OCI-LY7 (cell line): ENCODE results near the gene SPAG16. TPM values are rescaled to one million over a fixed set of nuclear protein-coding genes. Genes with fewer than 3 reads are reported as not detected.

Experiments used
- BruUV-seq: library from RNA; stranded (reverse); fragments of 400-500 nt; replicated peaks from 2 replicates; lab custom pipeline; 2021; lab: Mats Ljungman, UMichigan
- CTCF ChIA-PET: fragments of 300-600 bp; sonication (Branson Sonifier 250); formaldehyde crosslinking; loops from one replicate; lab custom pipeline; 2022; ENCODE audit warnings: antibody characterized with exemption; ENCODE audit not compliant: unreplicated experiment; lab: Charles Lee
- POLR2A ChIA-PET: fragments of 300-600 bp; sonication (Branson Sonifier 250); formaldehyde crosslinking; loops from one replicate; lab custom pipeline; 2022; ENCODE audit warnings: antibody characterized with exemption; lab: Charles Lee
- DNase-seq: peaks from one replicate; pipeline ENCODE4 v3.0.0-alpha.2; 2015; ENCODE audit warnings: low spot score
- H2AFZ ChIP-seq: fragments of 200-600 bp; sonication (generic), shearing (Covaris generic); 2 replicates; pipeline ENCODE4 v1.6.1; 2014; ENCODE audit warnings: mild to moderate bottlenecking, antibody characterized with exemption, low read length, moderate library complexity
- H3K27ac ChIP-seq: fragments of 200-600 bp; sonication (generic); 2 replicates; pipeline ENCODE4 v1.5.1; 2014; ENCODE audit warnings: mixed run types, low read depth, mild to moderate bottlenecking, moderate library complexity, low read length, inconsistent platforms; ENCODE audit not compliant: poor library complexity, severe bottlenecking
- H3K36me3 ChIP-seq: fragments of 200-600 bp; sonication (generic); 2 replicates; pipeline ENCODE4 v1.6.1; 2014; ENCODE audit warnings: mild to moderate bottlenecking, antibody characterized with exemption, low read length, moderate library complexity, mixed read lengths; ENCODE audit not compliant: insufficient read depth
- H3K4me1 ChIP-seq: fragments of 200-600 bp; sonication (generic); 2 replicates; pipeline ENCODE4 v1.5.1; 2014; ENCODE audit warnings: mild to moderate bottlenecking, low read length; ENCODE audit not compliant: insufficient read depth, poor library complexity, severe bottlenecking
- H3K4me2 ChIP-seq: fragments of 200-600 bp; sonication (generic); 2 replicates; pipeline ENCODE4 v1.6.1; 2014; ENCODE audit warnings: mild to moderate bottlenecking, low read length
- H3K4me3 ChIP-seq: fragments of 200-600 bp; sonication (generic); 2 replicates; pipeline ENCODE4 v1.5.1; 2014; ENCODE audit warnings: mild to moderate bottlenecking, low read depth, low read length; ENCODE audit not compliant: poor library complexity, severe bottlenecking
- H3K79me2 ChIP-seq: fragments of 200-600 bp; sonication (generic); 2 replicates; pipeline ENCODE4 v1.6.1; 2016; ENCODE audit warnings: low read depth, mild to moderate bottlenecking, low read length, moderate library complexity, mixed read lengths; ENCODE audit not compliant: insufficient read depth
- H3K9me2 ChIP-seq: fragments of 200-600 bp; sonication (generic); 2 replicates; pipeline ENCODE4 v1.6.1; 2016; ENCODE audit warnings: mild to moderate bottlenecking, low read length, mixed read lengths; ENCODE audit not compliant: insufficient read depth
- H3K9me3 ChIP-seq: fragments of 200-600 bp; sonication (generic); 2 replicates; pipeline ENCODE4 v1.6.1; 2014; ENCODE audit warnings: mild to moderate bottlenecking, mixed run types, low read length, mixed read lengths
- H4K20me1 ChIP-seq: fragments of 200-600 bp; sonication (generic); 2 replicates; pipeline ENCODE4 v1.6.1; 2014; ENCODE audit warnings: mild to moderate bottlenecking, antibody characterized with exemption, low read length, moderate library complexity, mixed read lengths; ENCODE audit not compliant: insufficient read depth
- CTCF ChIP-seq: fragments of 200-600 bp; sonication (generic); conservative IDR thresholded peaks from 2 replicates; pipeline ENCODE4 v1.5.1; 2014; ENCODE audit warnings: mild to moderate bottlenecking, antibody characterized with exemption, low read length, moderate library complexity, mixed read lengths
- EZH2phosphoT487 ChIP-seq: fragments of 200-600 bp; sonication (generic); IDR thresholded peaks from 2 replicates; pipeline ENCODE4 v1.6.1; 2018; ENCODE audit warnings: low read depth, borderline replicate concordance, mild to moderate bottlenecking, mixed run types, antibody characterized with exemption, low read length, moderate library complexity, mixed read lengths
- intact Hi-C: fragments of 100-400 bp; cut with micrococcal nuclease; formaldehyde crosslinking; loops from one replicate; pipeline ENCODE4 v1.10.0; 2022; ENCODE audit not compliant: unreplicated experiment
- total RNA-seq, 2 experiments: library from RNA; depleted of rRNA in 1 of 2; stranded (reverse); fragments of >200 nt in 1 of 2; shearing (Covaris generic) in 1 of 2; gene quantifications; 2 replicates each; pipeline ENCODE4 v1.2.3, GENCODE V29; 2014 to 2022

The SPAG16 gene
- total RNA-seq, 2 experiments from 2014 or later: 22.1 to 24.2 TPM

- intact Hi-C loops: no loop called here
- H3K9me3 ChIP-seq: no peaks in the 10 kb centered on the region
- TF ChIP-seq EZH2phosphoT487 (no peak), CTCF (no peak)
- BruUV-seq: no TSS peak
- H3K27ac ChIP-seq: no peak overlapping the region
- no peaks in the 10 kb centered on the region for H3K4me1 ChIP-seq
- H3K36me3 ChIP-seq: no peaks in the 10 kb centered on the region
- H3K4me2 ChIP-seq: no peak overlapping the region
- no peak overlapping the region for H2AFZ ChIP-seq
- ChIA-PET POLR2A (no interaction called here), CTCF (no interaction called here)
- no peaks in the 10 kb centered on the region for H3K9me2 ChIP-seq
- DNase-seq: no peak
- H3K4me3 ChIP-seq: no peak overlapping the region
- no peaks in the 10 kb centered on the region for H4K20me1 ChIP-seq
- H3K79me2 ChIP-seq: no peaks in the 10 kb centered on the region
These were observed 639.3 kb downstream of the SPAG16 start for GRCh38 chr2:213923543-213923942.

- Histone ChIP-seq H3K79me2 (no peaks in the 10 kb centered on the region), H3K4me1 (no peaks in the 10 kb centered on the region), H3K9me2 (no peaks in the 10 kb centered on the region), H4K20me1 (no peaks in the 10 kb centered on the region), H3K4me2 (no peak overlapping the region), H2AFZ (no peak overlapping the region), H3K36me3 (no peaks in the 10 kb centered on the region), H3K9me3 (no peaks in the 10 kb centered on the region), H3K4me3 (no peak overlapping the region), H3K27ac (no peak overlapping the region)
- intact Hi-C loops: loop anchor here (1.0 to 5.0 kb wide), 2 partner anchors 683 to 1072 kb away; no protein-coding TSS in a partner anchor
- ChIA-PET CTCF (no interaction called here), POLR2A (interaction anchor here (0.7 kb wide), 1 partner anchor 1390 kb away, joined by 3 read pairs; no protein-coding TSS in a partner anchor)
- peak; percentile 54 for DNase-seq
- no TSS peak for BruUV-seq
- TF ChIP-seq EZH2phosphoT487: no peak
- TF ChIP-seq CTCF: peak; percentile 80
These were observed 650.3 kb downstream of the SPAG16 start for GRCh38 chr2:213934560-213934959.

GRCh38 chr2:213958086-213958485 lies 673.8 kb downstream of the SPAG16 start:
- CTCF ChIA-PET: interaction anchor here (1.0 kb wide), 1 partner anchor 42 kb away, joined by 3 read pairs; no protein-coding TSS in a partner anchor
- BruUV-seq: no TSS peak
- POLR2A ChIA-PET: interaction anchor here (0.6 to 0.7 kb wide), 2 partner anchors 435 to 1376 kb away, joined by 3 to 5 read pairs; no protein-coding TSS in a partner anchor

More at GRCh38 chr2:213958086-213958485, 673.8 kb downstream of the SPAG16 start:
- no peak overlapping the region for H2AFZ ChIP-seq
- no peaks in the 10 kb centered on the region for H3K36me3 ChIP-seq
- TF ChIP-seq CTCF: no peak
- no peak for DNase-seq
- H3K4me3 ChIP-seq: no peak overlapping the region
- no peaks in the 10 kb centered on the region for H3K9me3 ChIP-seq
- no peak overlapping the region for H3K27ac ChIP-seq
- H3K4me2 ChIP-seq: no peak overlapping the region
- intact Hi-C loops: no loop called here
- H3K79me2 ChIP-seq: no peaks in the 10 kb centered on the region
- no peaks in the 10 kb centered on the region for H3K4me1 ChIP-seq
- no peaks in the 10 kb centered on the region for H3K9me2 ChIP-seq
- no peaks in the 10 kb centered on the region for H4K20me1 ChIP-seq
